B cell (primary cell): ENCODE data around the gene PKP2. TPM values are rescaled to one million over a fixed set of nuclear protein-coding genes. Genes with fewer than 3 reads are reported as not detected.
"Not testable (repeated sequence)": the region's sequence is repeated elsewhere in the genome, so short reads cannot be mapped to it uniquely, and the experiment has no call there.

Source experiments
- ATAC-seq: fragments of 200-7000 bp; cut with Tn5 transposase; one replicate; pipeline ENCODE4 v1.10.0; 2021; ENCODE audit warnings: low read depth, mild to moderate bottlenecking, moderate number of reproducible peaks, moderate library complexity
- CTCF ChIA-PET: fragments of 350-600 bp; sonication (Branson Sonifier 250); formaldehyde crosslinking; loops from one replicate; lab custom pipeline; 2021; ENCODE audit warnings: antibody characterized with exemption, inconsistent platforms; lab: Charles Lee
- POLR2A ChIA-PET: fragments of 350-600 bp; sonication (Branson Sonifier 250); formaldehyde crosslinking; loops from one replicate; lab custom pipeline; 2021; ENCODE audit warnings: antibody characterized with exemption; lab: Charles Lee
- DNase-seq: peaks from one replicate; pipeline ENCODE4 v3.0.0; 2013
- H2AFZ ChIP-seq: 2 replicates; pipeline ENCODE4 v1.6.1; 2012; ENCODE audit warnings: mild to moderate bottlenecking, low read depth, low read length; ENCODE audit not compliant: insufficient read depth, poor library complexity, severe bottlenecking
- H3K27ac ChIP-seq, 2 donors: 1 replicate in 1 of 2; 2 replicates in 1 of 2; pipeline ENCODE4 v1.5.1; 2012 to 2013; ENCODE audit warnings: low read length in 2 of 2, mild to moderate bottlenecking in 2 of 2, moderate library complexity in 1 of 2
- H3K27me3 ChIP-seq, 4 experiments: fragments of 200-600 bp in 1 of 4; sonication (generic) in 1 of 4; replicated peaks in 1 of 4; 1 replicate in 2 of 4; 2 replicates in 2 of 4; pipeline versions ENCODE4 v1.6.1 to v1.7.0; 2013 to 2016; ENCODE audit warnings: low read length in 3 of 4, mild to moderate bottlenecking in 2 of 4, mixed read lengths in 1 of 4, moderate library complexity in 1 of 4; ENCODE audit not compliant: insufficient read depth in 4 of 4, control insufficient read depth in 3 of 4; ENCODE audit errors: control extremely low read depth in 1 of 4
- H3K36me3 ChIP-seq, 2 experiments: replicated peaks in 1 of 2; 1 replicate in 1 of 2; 2 replicates in 1 of 2; pipeline versions ENCODE4 v1.6.1 to v1.7.1; 2013; ENCODE audit warnings: low read length in 1 of 2; ENCODE audit not compliant: insufficient read depth in 2 of 2, control insufficient read depth in 1 of 2; ENCODE audit errors: control extremely low read depth in 1 of 2, extremely low read depth in 1 of 2
- H3K4me1 ChIP-seq, 2 donors: fragments of 200-600 bp in 1 of 2; sonication (generic) in 1 of 2; 1 replicate in 1 of 2; 2 replicates in 1 of 2; pipeline versions ENCODE4 v1.5.1 to v1.6.1; 2013 to 2017; ENCODE audit warnings: low read length in 2 of 2; ENCODE audit not compliant: control insufficient read depth in 2 of 2, insufficient read depth in 2 of 2
- H3K4me2 ChIP-seq: replicated peaks from 2 replicates; pipeline ENCODE3; 2012; ENCODE audit warnings: mild to moderate bottlenecking, low read depth, low read length; ENCODE audit not compliant: poor library complexity, severe bottlenecking
- H3K4me3 ChIP-seq, 5 experiments: fragments of 200-600 bp in 1 of 5; sonication (generic) in 1 of 5; 1 replicate in 3 of 5; 2 replicates in 2 of 5; pipeline versions ENCODE4 v1.5.1 to v1.7.0; 2011 to 2016; ENCODE audit warnings: low read length in 4 of 5, mild to moderate bottlenecking in 4 of 5, low read depth in 2 of 5, control low read depth in 1 of 5, moderate library complexity in 1 of 5; ENCODE audit not compliant: insufficient read depth in 1 of 5; ENCODE audit errors: control extremely low read depth in 1 of 5, extremely low read depth in 1 of 5
- H3K79me2 ChIP-seq: fragments of 200-600 bp; sonication (generic); one replicate; pipeline ENCODE4 v1.6.0; 2016; ENCODE audit warnings: low read length; ENCODE audit not compliant: control insufficient read depth, insufficient read depth
- H3K9ac ChIP-seq: fragments of 200-600 bp; sonication (generic); 2 replicates; pipeline ENCODE4 v1.6.1; 2017; ENCODE audit warnings: mild to moderate bottlenecking, low read length, moderate library complexity
- H3K9me3 ChIP-seq, 3 donors: one replicate each; pipeline versions ENCODE4 v1.6.1 to v1.7.1; 2013; ENCODE audit warnings: low read length in 2 of 3; ENCODE audit not compliant: control insufficient read depth in 2 of 3, insufficient read depth in 1 of 3; ENCODE audit errors: control extremely low read depth in 1 of 3
- H4K20me1 ChIP-seq: 2 replicates; pipeline ENCODE4 v1.6.0; 2012; ENCODE audit warnings: mild to moderate bottlenecking, low read length; ENCODE audit not compliant: insufficient read depth, control insufficient read depth, poor library complexity, severe bottlenecking
- H3K27ac Mint-ChIP-seq: one replicate; pipeline ENCODE4 v1.8.0; 2021; ENCODE audit warnings: mixed read lengths
- H3K27me3 Mint-ChIP-seq: one replicate; pipeline ENCODE4 v1.8.0; 2021; ENCODE audit warnings: mixed read lengths
- H3K4me1 Mint-ChIP-seq: one replicate; pipeline ENCODE4 v1.8.0; 2021; ENCODE audit warnings: mixed read lengths
- H3K4me3 Mint-ChIP-seq: one replicate; pipeline ENCODE4 v1.8.0; 2021; ENCODE audit warnings: mixed read lengths
- H3K9me3 Mint-ChIP-seq: one replicate; pipeline ENCODE4 v1.8.0; 2022; ENCODE audit warnings: mixed read lengths; ENCODE audit not compliant: insufficient read depth
- EZH2 ChIP-seq: IDR thresholded peaks from 2 replicates; pipeline ENCODE4 v1.6.1; 2012; ENCODE audit warnings: borderline replicate concordance, low read depth, mild to moderate bottlenecking, moderate library complexity, low read length; ENCODE audit not compliant: insufficient read depth, poor library complexity, severe bottlenecking
- WGBS: methylation state at CpG from one replicate; pipeline ENCODE4 v1.1.5; 2013; ENCODE audit warnings: missing lambda C conversion rate; ENCODE audit not compliant: insufficient coverage; 5-methylcytosine and 5-hydroxymethylcytosine counted together
- intact Hi-C: fragments of 100-400 bp; cut with micrococcal nuclease; formaldehyde crosslinking; loops from one replicate; pipeline ENCODE4 v1.10.0; 2022
- polyA plus RNA-seq: library from polyadenylated mRNA; depleted of rRNA; stranded (reverse); fragments of >200 nt; gene quantifications from 2 replicates; pipeline ENCODE4 v1.2.3, GENCODE V29; 2012
- total RNA-seq, 2 donors: library from RNA; stranded (reverse); fragments of 120-200 nt in 1 of 2; gene quantifications; 1 replicate in 1 of 2; 2 replicates in 1 of 2; pipeline versions ENCODE4 v1.2.3 to v1.2.4, GENCODE V29; 2013 to 2022
- TF ChIP-seq, protein P1 (sequence below): fragments of 200-600 bp; IDR thresholded peaks from one replicate; pipeline ENCODE4 v1.8.0; 2022; ENCODE audit warnings: antibody characterized with exemption, mild to moderate bottlenecking

The PKP2 gene
- total and polyA plus RNA-seq, 2 donors (not counting 1 experiment from before 2014, with no cell fraction given): not detected

DNA sequence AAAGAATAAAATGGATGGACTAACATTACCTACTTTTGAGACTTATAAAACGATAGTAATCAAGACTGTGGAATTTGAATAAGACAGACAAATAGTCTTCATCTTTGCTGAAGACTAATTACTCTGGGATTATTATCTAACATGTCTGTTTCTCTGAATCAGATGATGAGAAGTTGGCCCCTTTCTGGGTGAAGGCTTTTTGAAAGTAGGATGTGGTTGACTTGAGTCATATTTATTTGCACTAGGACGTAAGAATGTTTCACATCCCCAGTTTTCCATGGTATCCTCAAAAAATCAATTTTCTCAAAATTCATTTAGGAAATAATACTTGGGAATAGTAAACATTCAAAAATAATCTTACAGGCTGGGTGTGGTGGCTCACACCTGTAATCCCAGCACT is 31.8 kb downstream of the PKP2 start:
- Histone ChIP-seq H4K20me1 (no peaks in the 10 kb centered on the region), H3K9ac (no peak overlapping the region), H3K36me3 (no peaks in the 10 kb centered on the region), H3K4me2 (no peak overlapping the region), H3K4me3 (no peak overlapping the region), H3K27ac (no peak overlapping the region), H3K79me2 (no peaks in the 10 kb centered on the region), H2AFZ (no peak overlapping the region), H3K9me3 (peaks cover 0 to 3% (median 0%) of the 10 kb centered on the region in 3 donors), H3K27me3 (no peaks in the 10 kb centered on the region), H3K4me1 (no peaks in the 10 kb centered on the region)
- CTCF ChIA-PET: no interaction called here
- peaks cover 7% of the 10 kb centered on the region for H3K27me3 Mint-ChIP-seq
- POLR2A ChIA-PET: no interaction called here
- H3K9me3 Mint-ChIP-seq: no peaks in the 10 kb centered on the region
- ATAC-seq: no peak
- no peak overlapping the region for H3K4me3 Mint-ChIP-seq
- H3K27ac Mint-ChIP-seq: no peak overlapping the region
- no peaks in the 10 kb centered on the region for H3K4me1 Mint-ChIP-seq
- TF ChIP-seq, protein P1, sequence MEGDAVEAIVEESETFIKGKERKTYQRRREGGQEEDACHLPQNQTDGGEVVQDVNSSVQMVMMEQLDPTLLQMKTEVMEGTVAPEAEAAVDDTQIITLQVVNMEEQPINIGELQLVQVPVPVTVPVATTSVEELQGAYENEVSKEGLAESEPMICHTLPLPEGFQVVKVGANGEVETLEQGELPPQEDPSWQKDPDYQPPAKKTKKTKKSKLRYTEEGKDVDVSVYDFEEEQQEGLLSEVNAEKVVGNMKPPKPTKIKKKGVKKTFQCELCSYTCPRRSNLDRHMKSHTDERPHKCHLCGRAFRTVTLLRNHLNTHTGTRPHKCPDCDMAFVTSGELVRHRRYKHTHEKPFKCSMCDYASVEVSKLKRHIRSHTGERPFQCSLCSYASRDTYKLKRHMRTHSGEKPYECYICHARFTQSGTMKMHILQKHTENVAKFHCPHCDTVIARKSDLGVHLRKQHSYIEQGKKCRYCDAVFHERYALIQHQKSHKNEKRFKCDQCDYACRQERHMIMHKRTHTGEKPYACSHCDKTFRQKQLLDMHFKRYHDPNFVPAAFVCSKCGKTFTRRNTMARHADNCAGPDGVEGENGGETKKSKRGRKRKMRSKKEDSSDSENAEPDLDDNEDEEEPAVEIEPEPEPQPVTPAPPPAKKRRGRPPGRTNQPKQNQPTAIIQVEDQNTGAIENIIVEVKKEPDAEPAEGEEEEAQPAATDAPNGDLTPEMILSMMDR: no peak
- no peak for TF ChIP-seq EZH2
- intact Hi-C loops: no loop called here
- WGBS: no CpG with 5 or more reads among the region's 2 CpGs
- no peak for DNase-seq

DNA sequence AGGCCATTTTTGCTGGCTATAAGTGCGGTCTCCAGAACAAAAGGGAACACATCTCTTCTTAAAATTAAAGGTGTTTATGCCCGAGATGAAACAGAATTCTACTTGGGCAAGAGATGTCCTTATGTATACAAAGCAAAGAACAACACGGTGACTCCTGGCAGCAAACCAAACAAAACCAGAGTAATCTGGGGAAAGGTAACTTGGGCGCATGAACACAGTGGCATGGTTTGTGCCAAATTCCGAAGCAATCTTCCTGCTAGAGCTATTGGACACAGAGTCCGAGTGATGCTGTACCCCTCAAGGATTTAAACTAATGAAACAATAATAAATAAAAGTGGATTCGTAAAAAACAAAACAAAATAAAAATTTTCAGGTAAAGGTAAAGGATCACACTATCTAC is 33.4 kb downstream of the PKP2 start:
- POLR2A ChIA-PET: no interaction called here
- no peak for TF ChIP-seq EZH2
- TF ChIP-seq, protein P1: no peak
- no peak overlapping the region for H3K4me3 ChIP-seq
- no peaks in the 10 kb centered on the region for H4K20me1 ChIP-seq
- no peak overlapping the region for H3K9ac ChIP-seq
- 80% methylated on average over 1 of the region's 7 CpGs for WGBS
- H3K79me2 ChIP-seq: no peaks in the 10 kb centered on the region
- H3K9me3 ChIP-seq: peaks cover 0 to 3% (median 0%) of the 10 kb centered on the region in 3 donors
- H3K4me1 ChIP-seq: no peaks in the 10 kb centered on the region
- CTCF ChIA-PET: no interaction called here
- H3K27ac ChIP-seq: no peak overlapping the region
- intact Hi-C loops: no loop called here
- H3K4me1 Mint-ChIP-seq: no peaks in the 10 kb centered on the region
- DNase-seq (no peak), ATAC-seq (no peak)
- no peaks in the 10 kb centered on the region for H3K9me3 Mint-ChIP-seq
- H3K27me3 ChIP-seq: no peaks in the 10 kb centered on the region
- H3K4me2 ChIP-seq: no peak overlapping the region
- H3K4me3 Mint-ChIP-seq: no peak overlapping the region
- no peak overlapping the region for H2AFZ ChIP-seq
- no peak overlapping the region for H3K27ac Mint-ChIP-seq
- no peaks in the 10 kb centered on the region for H3K36me3 ChIP-seq
- peaks cover 11% of the 10 kb centered on the region for H3K27me3 Mint-ChIP-seq

DNA sequence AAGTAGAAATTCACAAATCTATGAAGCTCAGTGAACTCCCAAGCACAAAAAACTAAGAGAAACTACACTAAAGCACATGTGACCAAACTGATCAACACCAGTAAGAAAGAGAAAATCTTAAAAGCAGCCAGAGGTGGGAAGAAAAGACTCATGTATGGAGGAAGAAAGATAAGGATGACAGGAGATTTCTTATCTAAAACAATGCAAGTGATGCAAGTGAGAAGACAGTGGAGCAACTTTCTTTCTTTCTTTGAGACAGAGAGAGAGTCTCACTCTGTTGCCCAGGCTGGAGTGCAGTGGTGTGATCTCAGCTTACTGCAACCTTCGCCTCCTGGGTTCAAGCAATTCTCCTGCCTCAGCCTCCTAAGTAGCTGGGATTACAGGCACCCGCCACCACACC is 34.9 kb downstream of the PKP2 start:
- POLR2A ChIA-PET, H2AFZ ChIP-seq, H3K27ac ChIP-seq, H3K9ac ChIP-seq, H4K20me1 ChIP-seq, H3K4me2 ChIP-seq, H3K9me3 ChIP-seq, H3K4me3 Mint-ChIP-seq, CTCF ChIA-PET, H3K4me1 ChIP-seq, DNase-seq, H3K4me1 Mint-ChIP-seq, H3K79me2 ChIP-seq, H3K27me3 ChIP-seq, H3K36me3 ChIP-seq, intact Hi-C loops, H3K4me3 ChIP-seq, H3K9me3 Mint-ChIP-seq, H3K27ac Mint-ChIP-seq, ATAC-seq: not testable (repeated sequence)
- H3K27me3 Mint-ChIP-seq: peaks cover 12% of the 10 kb centered on the region
- 100% methylated on average over 1 of the region's 2 CpGs for WGBS
